ENCODE data around the gene OR13G1.
A peak's percentile ranks its signal among the peaks of the same experiment; 100 is the strongest.

OR13G1 gene

DNA sequence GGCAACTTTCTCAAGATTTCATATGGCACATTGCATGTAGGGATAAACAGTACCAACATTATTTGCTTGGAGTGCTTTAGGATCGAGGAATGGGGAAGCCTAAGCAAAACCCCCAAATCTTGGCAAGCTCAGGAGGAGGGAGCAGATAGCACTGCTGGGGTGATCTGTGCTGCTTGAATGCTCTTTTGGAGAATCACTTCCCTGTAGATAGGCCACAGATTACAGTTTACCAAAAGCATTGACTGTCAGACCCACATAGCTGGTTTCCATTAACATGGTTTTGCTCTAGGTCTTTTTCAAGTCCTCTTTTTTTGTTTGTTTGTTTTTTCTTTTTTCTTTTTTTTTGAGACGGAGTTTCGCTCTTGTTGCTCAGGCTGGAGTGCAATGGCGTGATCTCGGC lies 36.8 kb downstream of the OR13G1 start:
- Histone ChIP-seq H3K4me3 (replicated peaks; ENCODE audit: insufficient read depth, low read length) (no peak overlapping the region), H3K27me3 (ENCODE audit: insufficient read depth, poor library complexity, severe bottlenecking) (no peaks in the 10 kb centered on the region), H3K27ac (replicated peaks) (no peak overlapping the region)
- TF ChIP-seq SPI1 (IDR thresholded peaks at IDR 0.05; ENCODE audit: borderline replicate concordance, low read depth) (no peak), GABPA (IDR thresholded peaks at IDR 0.05; ENCODE audit: low read depth) (no peak)
- TF ChIP-seq, protein P1, sequence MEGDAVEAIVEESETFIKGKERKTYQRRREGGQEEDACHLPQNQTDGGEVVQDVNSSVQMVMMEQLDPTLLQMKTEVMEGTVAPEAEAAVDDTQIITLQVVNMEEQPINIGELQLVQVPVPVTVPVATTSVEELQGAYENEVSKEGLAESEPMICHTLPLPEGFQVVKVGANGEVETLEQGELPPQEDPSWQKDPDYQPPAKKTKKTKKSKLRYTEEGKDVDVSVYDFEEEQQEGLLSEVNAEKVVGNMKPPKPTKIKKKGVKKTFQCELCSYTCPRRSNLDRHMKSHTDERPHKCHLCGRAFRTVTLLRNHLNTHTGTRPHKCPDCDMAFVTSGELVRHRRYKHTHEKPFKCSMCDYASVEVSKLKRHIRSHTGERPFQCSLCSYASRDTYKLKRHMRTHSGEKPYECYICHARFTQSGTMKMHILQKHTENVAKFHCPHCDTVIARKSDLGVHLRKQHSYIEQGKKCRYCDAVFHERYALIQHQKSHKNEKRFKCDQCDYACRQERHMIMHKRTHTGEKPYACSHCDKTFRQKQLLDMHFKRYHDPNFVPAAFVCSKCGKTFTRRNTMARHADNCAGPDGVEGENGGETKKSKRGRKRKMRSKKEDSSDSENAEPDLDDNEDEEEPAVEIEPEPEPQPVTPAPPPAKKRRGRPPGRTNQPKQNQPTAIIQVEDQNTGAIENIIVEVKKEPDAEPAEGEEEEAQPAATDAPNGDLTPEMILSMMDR (IDR thresholded peaks at IDR 0.05; ENCODE audit: insufficient read depth, low read length): no peak
- no peak for DNase-seq (ENCODE audit: low read depth in 1 of 2, low spot score in 1 of 2)

GRCh38 chr1:247639381-247639981 lies 40.1 kb downstream of the OR13G1 start:
- H3K27me3 ChIP-seq (ENCODE audit: insufficient read depth, poor library complexity, severe bottlenecking): no peaks in the 10 kb centered on the region
- no peak for TF ChIP-seq POLR2AphosphoS5 (IDR thresholded peaks at IDR 0.05; ENCODE audit: low read depth)
- TF ChIP-seq, protein P1 (IDR thresholded peaks at IDR 0.05; ENCODE audit: insufficient read depth, low read length): no peak
- TF ChIP-seq SPI1 (IDR thresholded peaks at IDR 0.05; ENCODE audit: borderline replicate concordance, low read depth): no peak
- peak in 1 of 2 experiments; percentile 13 for DNase-seq (ENCODE audit: low read depth in 1 of 2, low spot score in 1 of 2)
- no peak overlapping the region for H3K4me3 ChIP-seq (replicated peaks; ENCODE audit: insufficient read depth, low read length)
- H3K27ac ChIP-seq (replicated peaks): no peak overlapping the region

GRCh38 chr1:247638781-247639180 lies 40.8 kb downstream of the OR13G1 start:
- Histone ChIP-seq H3K27ac (replicated peaks) (no peak overlapping the region), H3K4me3 (replicated peaks; ENCODE audit: insufficient read depth, low read length) (no peak overlapping the region), H3K27me3 (ENCODE audit: insufficient read depth, poor library complexity, severe bottlenecking) (no peaks in the 10 kb centered on the region)
- no peak for DNase-seq (ENCODE audit: low read depth in 1 of 2, low spot score in 1 of 2)
- TF ChIP-seq, protein P2, sequence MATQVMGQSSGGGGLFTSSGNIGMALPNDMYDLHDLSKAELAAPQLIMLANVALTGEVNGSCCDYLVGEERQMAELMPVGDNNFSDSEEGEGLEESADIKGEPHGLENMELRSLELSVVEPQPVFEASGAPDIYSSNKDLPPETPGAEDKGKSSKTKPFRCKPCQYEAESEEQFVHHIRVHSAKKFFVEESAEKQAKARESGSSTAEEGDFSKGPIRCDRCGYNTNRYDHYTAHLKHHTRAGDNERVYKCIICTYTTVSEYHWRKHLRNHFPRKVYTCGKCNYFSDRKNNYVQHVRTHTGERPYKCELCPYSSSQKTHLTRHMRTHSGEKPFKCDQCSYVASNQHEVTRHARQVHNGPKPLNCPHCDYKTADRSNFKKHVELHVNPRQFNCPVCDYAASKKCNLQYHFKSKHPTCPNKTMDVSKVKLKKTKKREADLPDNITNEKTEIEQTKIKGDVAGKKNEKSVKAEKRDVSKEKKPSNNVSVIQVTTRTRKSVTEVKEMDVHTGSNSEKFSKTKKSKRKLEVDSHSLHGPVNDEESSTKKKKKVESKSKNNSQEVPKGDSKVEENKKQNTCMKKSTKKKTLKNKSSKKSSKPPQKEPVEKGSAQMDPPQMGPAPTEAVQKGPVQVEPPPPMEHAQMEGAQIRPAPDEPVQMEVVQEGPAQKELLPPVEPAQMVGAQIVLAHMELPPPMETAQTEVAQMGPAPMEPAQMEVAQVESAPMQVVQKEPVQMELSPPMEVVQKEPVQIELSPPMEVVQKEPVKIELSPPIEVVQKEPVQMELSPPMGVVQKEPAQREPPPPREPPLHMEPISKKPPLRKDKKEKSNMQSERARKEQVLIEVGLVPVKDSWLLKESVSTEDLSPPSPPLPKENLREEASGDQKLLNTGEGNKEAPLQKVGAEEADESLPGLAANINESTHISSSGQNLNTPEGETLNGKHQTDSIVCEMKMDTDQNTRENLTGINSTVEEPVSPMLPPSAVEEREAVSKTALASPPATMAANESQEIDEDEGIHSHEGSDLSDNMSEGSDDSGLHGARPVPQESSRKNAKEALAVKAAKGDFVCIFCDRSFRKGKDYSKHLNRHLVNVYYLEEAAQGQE (IDR thresholded peaks at IDR 0.05; ENCODE audit: insufficient replicate concordance, low read depth): no peak
- TF ChIP-seq, protein P1 (IDR thresholded peaks at IDR 0.05; ENCODE audit: insufficient read depth, low read length): no peak
- TF ChIP-seq GABPA (IDR thresholded peaks at IDR 0.05; ENCODE audit: low read depth) (no peak), SPI1 (IDR thresholded peaks at IDR 0.05; ENCODE audit: borderline replicate concordance, low read depth) (no peak)

DNA sequence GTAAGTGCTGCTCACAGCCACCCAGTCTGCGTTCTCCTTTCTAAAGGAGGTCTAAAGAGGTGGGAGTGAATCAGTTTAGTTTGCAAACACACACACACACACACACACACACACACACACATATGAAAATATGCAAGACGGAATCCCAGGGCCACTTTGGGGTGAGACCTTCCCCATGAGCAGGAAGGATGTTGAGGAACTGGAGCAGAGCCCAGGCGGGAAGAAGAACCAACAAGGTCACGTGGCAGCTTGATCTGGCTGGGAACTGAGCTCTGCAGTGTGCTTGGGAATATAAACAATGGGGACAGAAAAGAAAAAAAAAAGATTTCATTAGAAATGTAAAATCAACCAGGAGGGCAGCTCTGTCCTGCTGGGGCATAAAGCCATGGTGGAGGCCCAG lies 41.5 kb downstream of the OR13G1 start:
- TF ChIP-seq SPI1 (IDR thresholded peaks at IDR 0.05; ENCODE audit: borderline replicate concordance, low read depth) (no peak), POLR2AphosphoS5 (IDR thresholded peaks at IDR 0.05; ENCODE audit: low read depth) (no peak), GABPA (IDR thresholded peaks at IDR 0.05; ENCODE audit: low read depth) (no peak)
- TF ChIP-seq, protein P1 (IDR thresholded peaks at IDR 0.05; ENCODE audit: insufficient read depth, low read length): no peak
- TF ChIP-seq, protein P2 (IDR thresholded peaks at IDR 0.05; ENCODE audit: insufficient replicate concordance, low read depth): no peak
- Histone ChIP-seq H3K27me3 (ENCODE audit: insufficient read depth, poor library complexity, severe bottlenecking) (no peaks in the 10 kb centered on the region), H3K4me3 (replicated peaks; ENCODE audit: insufficient read depth, low read length) (no peak overlapping the region), H3K27ac (replicated peaks) (no peak overlapping the region)
- no peak for DNase-seq (ENCODE audit: low read depth in 1 of 2, low spot score in 1 of 2)

Data from HL-60 (cell line).